SK-N-SH treated with all-trans-retinoic acid at 6 μM for 48 hours (cell line): ENCODE data around the gene RGL4.

Experiments used
- CSDC2 ChIP-seq: fragments of 250-450 bp; sonication (Bioruptor Pico); IDR thresholded peaks from 2 replicates; pipeline ENCODE4 v1.5.0; 2020; ENCODE audit warnings: mild to moderate bottlenecking, moderate library complexity
- ZFP30 ChIP-seq: fragments of 450-650 bp; formaldehyde crosslinking; IDR thresholded peaks from 2 replicates; pipeline ENCODE4 v1.5.0; 2022; ENCODE audit warnings: mild to moderate bottlenecking, moderate library complexity

GRCh38 chr22:23685205-23685784, 5.5 kb upstream of the RGL4 start:
- no peak for TF ChIP-seq ZFP30
- no peak for TF ChIP-seq CSDC2 (CRISPR knock-in tag)
